Middle frontal gyrus (tissue), 1 donor: Measurements from ENCODE around the gene HPSE2.

Source experiments
- DNase-seq: peaks from one replicate; pipeline ENCODE4 v3.0.0-alpha.2; 2015; ENCODE audit warnings: low spot score; ENCODE audit errors: extremely low spot score

HPSE2 gene

DNA sequence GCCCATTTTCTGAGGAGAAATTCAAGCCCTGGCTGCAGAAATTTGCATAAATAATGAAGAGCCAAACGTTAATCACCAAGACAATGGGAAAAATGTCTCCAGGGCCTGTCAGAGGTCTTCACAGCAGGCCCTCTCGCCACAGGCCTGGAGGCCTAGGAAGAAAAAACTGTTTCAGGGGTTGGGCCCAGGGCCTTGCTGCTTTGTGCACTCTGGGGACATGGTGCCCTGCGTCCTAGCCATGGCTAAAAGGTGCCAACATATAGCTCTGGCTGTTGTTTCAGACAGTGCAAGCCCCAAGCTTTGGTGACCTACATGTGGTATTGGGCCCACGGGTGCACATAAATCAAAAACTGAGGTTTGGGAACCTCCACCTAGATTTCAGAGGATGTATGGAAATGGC is 796.9 kb downstream of the HPSE2 start:
- no peak for DNase-seq

GRCh38 chr10:98436704-98437103 is 798.9 kb downstream of the HPSE2 start:
- DNase-seq = no peak

- DNase-seq = no peak
Measured at GRCh38 chr10:98435178-98435577, 800.5 kb downstream of the HPSE2 start.

- no peak for DNase-seq
Measured at GRCh38 chr10:98433881-98434732, 801.5 kb downstream of the HPSE2 start.

- no peak for DNase-seq
Measured at GRCh38 chr10:98433371-98433770, 802.3 kb downstream of the HPSE2 start.

DNA sequence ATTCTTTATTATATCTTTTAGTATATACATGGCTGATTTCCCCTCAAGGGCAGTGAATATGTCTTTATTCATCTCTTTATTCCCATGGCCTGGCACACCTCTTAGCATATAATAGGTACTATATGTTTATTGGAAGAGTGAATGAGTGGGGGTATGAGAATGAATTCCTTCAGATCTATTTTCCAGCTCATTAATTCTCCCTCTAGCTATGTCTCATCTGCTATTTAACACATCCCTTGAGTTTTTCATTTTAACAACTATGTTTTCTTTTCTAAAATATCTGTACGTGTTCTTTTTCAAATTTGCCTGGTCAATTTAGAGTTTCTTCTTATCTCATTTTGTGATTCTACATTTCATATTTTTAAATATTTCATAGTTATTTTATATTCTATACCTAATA is 803.3 kb downstream of the HPSE2 start:
- no peak for DNase-seq

DNA sequence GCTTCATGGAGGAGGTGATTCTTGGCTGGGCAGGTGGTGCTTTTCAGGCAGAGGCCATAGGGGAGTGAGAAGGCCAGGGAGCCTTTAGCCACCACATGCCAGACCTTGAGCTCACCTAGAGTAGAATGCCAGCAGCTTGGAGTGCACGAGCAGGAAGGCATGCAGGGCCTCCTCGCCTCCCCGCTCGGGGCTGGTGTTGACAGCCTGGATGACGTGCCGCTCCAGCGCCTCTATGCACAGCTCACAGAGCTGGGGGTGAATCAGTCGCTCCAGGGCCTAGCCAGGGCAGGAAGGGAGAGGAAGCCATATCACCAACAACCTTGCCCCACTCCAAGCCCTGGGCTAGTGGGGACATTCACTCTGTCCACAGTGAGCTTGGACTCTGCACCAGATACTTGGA is 804.6 kb downstream of the HPSE2 start:
- DNase-seq = no peak

DNA sequence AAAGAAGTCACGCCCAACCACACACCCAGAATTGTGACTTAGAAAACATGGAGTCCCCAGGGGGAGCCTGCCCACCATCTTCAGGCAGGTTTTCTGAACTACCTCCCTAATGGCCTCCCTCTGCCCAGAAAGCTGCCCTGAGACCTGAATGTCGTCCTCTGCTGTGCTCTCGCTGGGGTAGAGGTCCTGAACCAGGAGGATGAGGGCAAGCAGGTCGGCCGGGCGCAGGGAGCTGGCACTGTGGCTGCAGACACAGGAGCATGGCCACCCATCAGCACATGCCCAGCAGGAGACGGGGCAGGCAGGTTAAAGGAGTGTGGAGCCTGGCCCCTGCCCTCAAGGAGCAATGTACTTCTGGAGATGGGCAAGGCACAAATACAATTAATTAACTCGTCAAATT is 805.2 kb downstream of the HPSE2 start:
- no peak for DNase-seq

GRCh38 chr10:98429320-98430072 is 806.2 kb downstream of the HPSE2 start:
- DNase-seq = no peak

- no peak for DNase-seq
Measured at GRCh38 chr10:98427011-98427515, 808.6 kb downstream of the HPSE2 start.

GRCh38 chr10:98425511-98426352 is 809.9 kb downstream of the HPSE2 start:
- no peak for DNase-seq

GRCh38 chr10:98424295-98425254 is 811.1 kb downstream of the HPSE2 start:
- DNase-seq = no peak

GRCh38 chr10:98423691-98424120 is 811.9 kb downstream of the HPSE2 start:
- DNase-seq = no peak

DNA sequence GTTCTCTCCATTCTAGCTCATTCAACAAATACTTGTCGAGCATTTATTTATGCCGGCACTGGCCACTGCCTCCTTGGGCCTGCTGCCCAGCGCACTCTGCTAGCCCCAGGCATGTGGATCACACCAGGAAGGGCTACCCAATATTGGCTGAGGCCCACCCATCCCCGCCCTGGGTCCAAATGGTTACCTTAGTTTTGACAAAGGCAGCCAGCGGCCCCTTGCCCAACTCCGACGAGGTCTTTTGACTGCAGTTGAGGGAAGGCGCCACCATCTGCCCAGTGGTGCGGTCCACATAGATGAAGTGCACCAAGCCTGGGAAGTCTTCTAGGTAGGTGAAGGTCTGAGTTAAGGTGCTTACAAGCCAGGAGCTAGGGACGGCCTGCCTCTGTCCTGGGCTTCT is 813.5 kb downstream of the HPSE2 start:
- no peak for DNase-seq

DNA sequence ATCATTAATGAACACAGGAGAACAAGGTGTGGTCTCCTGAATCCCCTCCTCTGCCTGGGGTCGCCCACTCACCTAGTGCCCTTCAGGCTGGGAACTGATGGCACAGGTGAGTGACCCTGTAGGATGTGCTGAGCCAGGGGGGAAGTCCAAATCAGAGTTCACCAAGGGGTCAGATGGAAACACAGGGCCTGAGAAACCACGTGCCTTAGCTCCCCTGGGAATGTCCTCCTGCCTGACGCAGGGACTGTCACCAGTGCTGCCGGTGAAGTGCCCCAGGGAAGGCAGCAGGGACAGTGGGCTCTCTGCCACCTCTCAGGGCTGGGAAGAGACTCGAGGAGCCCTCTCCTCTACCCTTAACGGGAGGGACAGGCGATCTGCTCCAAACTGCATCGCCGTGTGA is 814.9 kb downstream of the HPSE2 start:
- no peak for DNase-seq

DNA sequence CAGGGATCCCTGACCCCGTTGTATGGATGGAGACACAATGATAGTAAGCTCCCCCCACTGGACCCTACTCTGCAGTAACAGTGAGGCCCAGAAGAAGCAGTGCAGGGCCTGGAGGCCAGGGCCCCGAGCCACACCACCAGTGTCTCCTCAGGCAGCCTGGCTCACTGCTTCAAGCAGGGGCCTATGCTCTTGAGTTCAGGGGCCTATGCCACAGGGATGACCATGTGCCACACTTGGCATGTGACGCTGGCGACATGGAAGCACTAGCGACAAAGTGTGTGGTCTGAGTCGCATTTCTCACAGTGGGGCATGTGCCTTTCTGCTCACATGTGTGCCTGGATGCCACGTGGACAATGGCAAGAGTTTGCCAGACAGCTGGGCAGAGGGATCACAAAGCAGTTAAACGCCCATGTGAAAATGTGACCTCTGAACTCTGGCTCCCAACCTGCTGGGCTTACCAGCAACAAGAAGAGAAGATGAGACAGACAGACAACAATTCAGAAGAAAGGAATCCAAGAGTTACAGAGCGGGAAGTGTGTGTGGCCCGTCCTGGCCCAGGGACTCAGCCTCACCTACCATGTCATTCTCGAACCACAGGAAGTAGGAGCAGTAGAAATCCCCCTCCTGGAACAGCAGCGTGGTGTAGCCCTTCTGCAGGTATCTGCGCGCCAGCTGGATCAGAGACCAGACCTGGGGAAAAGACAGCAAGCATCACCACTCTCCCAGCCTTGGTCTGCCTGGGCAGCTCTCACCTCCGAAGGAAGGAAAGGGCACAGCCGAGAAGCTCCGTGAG is 816.0 kb downstream of the HPSE2 start:
- DNase-seq = no peak

DNA sequence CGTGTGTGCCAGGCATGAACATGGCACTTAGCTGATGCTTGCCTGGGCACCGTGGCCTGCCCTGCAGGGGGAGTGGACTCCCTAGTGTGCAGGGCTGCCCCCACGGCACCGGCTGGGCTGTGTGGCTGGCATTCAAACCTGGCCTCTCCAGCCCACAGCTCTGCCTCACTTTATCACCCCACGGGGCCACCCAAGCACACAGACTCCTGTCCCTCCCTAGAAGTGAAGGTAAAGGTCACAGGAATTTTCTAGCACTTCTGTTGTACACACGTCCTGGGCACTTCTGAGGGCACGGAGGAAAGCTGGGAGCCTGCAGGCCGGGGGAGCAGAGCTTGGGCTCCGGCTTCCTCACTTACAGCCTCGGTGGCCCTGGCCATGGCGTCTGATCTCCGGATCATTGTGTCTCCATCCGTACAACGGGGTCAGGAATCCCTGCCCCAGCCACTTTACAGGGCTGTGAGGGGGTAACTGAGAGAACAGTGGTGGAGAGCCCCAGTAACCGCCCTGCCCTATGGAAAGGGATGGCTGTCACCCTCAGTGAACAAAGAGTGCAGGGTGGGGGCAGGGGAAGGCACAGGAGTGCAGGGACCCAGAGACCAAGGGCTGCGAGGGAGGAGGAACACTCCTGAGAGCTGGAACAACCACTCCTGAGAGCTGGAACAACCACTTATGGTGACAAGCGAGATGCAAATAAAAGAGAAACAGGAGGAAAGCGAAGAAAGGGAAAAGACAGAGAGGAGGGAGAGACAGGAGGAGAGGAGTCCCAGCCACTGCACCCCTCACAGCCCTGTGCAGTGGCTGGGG is 816.8 kb downstream of the HPSE2 start:
- DNase-seq = no peak

GRCh38 chr10:98417973-98418664 is 817.5 kb downstream of the HPSE2 start:
- DNase-seq = no peak
